Measurements from ENCODE around the gene CLASP1. TPM values are rescaled to one million over a fixed set of nuclear protein-coding genes. Genes with fewer than 3 reads are reported as not detected.
"Not testable (repeated sequence)": the region's sequence is repeated elsewhere in the genome, so short reads cannot be mapped to it uniquely, and the experiment has no call there.

Gene CLASP1
- total and polyA plus RNA-seq, 8 donors: 5.7 to 188 (median 20.8) TPM

- 94 to 97% (median 94%) methylated on average over 12 of the region's 12 CpGs for WGBS, 5 donors
- no peak for DNase-seq
- intact Hi-C loops (cut with DNase I; ENCODE audit: low total_unique reads): no loop called here
These were observed 350.8 kb downstream of the CLASP1 start for GRCh38 chr2:121298476-121298875.

GRCh38 chr2:121297866-121298265, 351.4 kb downstream of the CLASP1 start:
- peaks cover 0 to 11% (median 7%) of the 10 kb centered on the region in 4 donors for H3K4me1 ChIP-seq
- H3K36me3 ChIP-seq; intact Hi-C loops (cut with DNase I; ENCODE audit: low total_unique reads); H3K27ac ChIP-seq; H3K9me3 ChIP-seq; DNase-seq; H3K27me3 ChIP-seq; H3K4me3 ChIP-seq: not testable (repeated sequence)
- 71 to 91% (median 90%) methylated on average over 5 of the region's 5 CpGs for WGBS, 5 donors

More at GRCh38 chr2:121298476-121298875, 350.8 kb downstream of the CLASP1 start:
- H3K27me3 ChIP-seq: peaks cover 0 to under 1% (median 0%) of the 10 kb centered on the region in 3 donors
- no peak overlapping the region for H3K27ac ChIP-seq
- H3K4me1 ChIP-seq: peaks cover 0 to 7% (median 2%) of the 10 kb centered on the region in 4 donors
- H3K9me3 ChIP-seq: no peaks in the 10 kb centered on the region
- no peak for TF ChIP-seq POLR2A (IDR thresholded peaks at IDR 0.05)
- no peak for TF ChIP-seq POLR2AphosphoS5 (IDR thresholded peaks at IDR 0.05)
- no peak for TF ChIP-seq EP300 (IDR thresholded peaks at IDR 0.05)
- TF ChIP-seq CTCF (IDR thresholded peaks at IDR 0.05): no peak
- no peaks in the 10 kb centered on the region for H3K36me3 ChIP-seq
- no peak overlapping the region for H3K4me3 ChIP-seq

GRCh38 chr2:121297217-121297830, 351.9 kb downstream of the CLASP1 start:
- WGBS, 5 donors: 46 to 54% (median 47%) methylated on average over 8 to 9 of the region's 9 CpGs
- Histone ChIP-seq H3K4me3 (no peak overlapping the region), H3K4me1 (peaks cover 0 to 11% (median 8%) of the 10 kb centered on the region in 4 donors), H3K27ac (no peak overlapping the region), H3K36me3 (no peaks in the 10 kb centered on the region), H3K9me3 (no peaks in the 10 kb centered on the region), H3K27me3 (no peaks in the 10 kb centered on the region)
- intact Hi-C loops (cut with DNase I; ENCODE audit: low total_unique reads): no loop called here
- peak; percentile 49 to 64 for DNase-seq
- TF ChIP-seq POLR2A (IDR thresholded peaks at IDR 0.05) (no peak), POLR2AphosphoS5 (IDR thresholded peaks at IDR 0.05) (no peak), CTCF (IDR thresholded peaks at IDR 0.05) (peak in 5 of 7 experiments; percentile 39 to 80 (median 46)), EP300 (IDR thresholded peaks at IDR 0.05) (no peak)

GRCh38 chr2:121295911-121296650, 353.2 kb downstream of the CLASP1 start:
- H3K4me3 ChIP-seq: no peak overlapping the region
- no peaks in the 10 kb centered on the region for H3K9me3 ChIP-seq
- no peak for TF ChIP-seq CTCF (IDR thresholded peaks at IDR 0.05)
- no peak for DNase-seq
- H3K27ac ChIP-seq: no peak overlapping the region
- WGBS, 5 donors: 87 to 93% (median 91%) methylated on average over 6 to 7 of the region's 7 CpGs
- intact Hi-C loops (cut with DNase I; ENCODE audit: low total_unique reads): no loop called here
- H3K4me1 ChIP-seq: peaks cover 0 to 11% (median 8%) of the 10 kb centered on the region in 4 donors
- no peaks in the 10 kb centered on the region for H3K27me3 ChIP-seq
- H3K36me3 ChIP-seq: no peaks in the 10 kb centered on the region

All from stomach (tissue), 9 donors.